HS-27A (cell line): ENCODE measurements around the gene CTU1.
"Not testable (repeated sequence)": the region's sequence is repeated elsewhere in the genome, so short reads cannot be mapped to it uniquely, and the experiment has no call there.

Source experiments
- DNase-seq: peaks from one replicate; pipeline ENCODE4 v3.0.0-alpha.2; 2012; ENCODE audit warnings: low read depth, missing footprints

The CTU1 gene

DNA sequence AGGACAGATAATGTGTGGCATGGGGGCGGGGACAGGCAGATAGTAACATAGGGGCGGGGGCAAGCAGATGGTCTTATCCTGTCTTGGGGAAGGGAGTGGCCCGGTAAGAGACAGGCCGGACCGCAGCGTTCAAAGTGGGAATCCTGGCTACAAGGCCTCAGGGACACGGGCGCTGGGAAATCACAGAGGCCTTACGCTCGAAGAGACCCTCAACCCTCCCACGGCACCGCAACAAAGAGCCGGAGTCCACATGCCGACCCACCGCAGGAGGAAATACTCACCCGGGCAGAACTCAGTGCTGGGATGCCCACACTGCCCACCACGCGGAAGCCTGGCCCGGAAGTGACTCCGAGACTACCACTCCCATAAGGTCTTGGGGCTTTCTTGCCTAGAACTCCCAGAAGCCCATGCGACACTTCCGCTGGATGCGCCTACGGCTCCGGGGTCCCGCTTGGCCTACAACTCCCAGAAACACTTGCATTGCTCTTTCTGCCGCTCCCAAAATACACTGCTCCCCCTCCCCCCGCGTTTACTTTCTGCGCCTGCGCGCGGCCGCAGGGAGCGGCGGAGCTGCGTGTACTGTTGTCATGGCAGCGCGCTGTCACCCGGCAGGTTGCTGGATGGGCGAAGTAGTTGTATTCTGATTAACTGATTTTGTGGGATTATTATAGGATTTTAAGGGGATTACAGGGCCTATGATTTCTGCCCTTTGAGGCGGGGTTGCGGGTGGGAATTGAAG, at the start of gene CTU1:
TSS of gene CTU1 (minus strand) at position 344 of the 739 bp plus-strand sequence. CDS start 3,840 bp downstream, outside the sequence.
- DNase-seq: peak; percentile 92

GRCh38 chr19:51157265-51157664, 49.1 kb upstream of the CTU1 start:
- no peak for DNase-seq

DNA sequence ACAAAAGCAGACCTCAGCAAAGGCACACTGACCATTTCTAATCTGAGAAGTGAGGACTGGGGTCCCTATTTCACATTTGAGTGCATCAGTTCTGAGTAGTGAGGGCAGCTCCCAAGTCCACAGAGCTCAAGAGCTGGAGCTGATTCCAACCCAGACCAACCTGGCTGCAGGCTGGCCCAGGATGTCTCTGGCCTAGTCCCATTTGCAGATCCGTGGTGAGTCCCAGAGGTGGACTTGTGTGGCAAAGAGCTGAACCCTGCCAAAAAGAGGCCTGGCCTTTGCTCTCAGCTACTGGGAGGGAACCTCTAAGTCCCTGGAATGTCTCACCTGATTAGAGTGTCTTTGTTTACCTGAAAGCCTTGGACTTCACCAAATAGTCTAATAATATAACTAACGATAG, 48.5 kb upstream of the CTU1 start:
- no peak for DNase-seq

DNA sequence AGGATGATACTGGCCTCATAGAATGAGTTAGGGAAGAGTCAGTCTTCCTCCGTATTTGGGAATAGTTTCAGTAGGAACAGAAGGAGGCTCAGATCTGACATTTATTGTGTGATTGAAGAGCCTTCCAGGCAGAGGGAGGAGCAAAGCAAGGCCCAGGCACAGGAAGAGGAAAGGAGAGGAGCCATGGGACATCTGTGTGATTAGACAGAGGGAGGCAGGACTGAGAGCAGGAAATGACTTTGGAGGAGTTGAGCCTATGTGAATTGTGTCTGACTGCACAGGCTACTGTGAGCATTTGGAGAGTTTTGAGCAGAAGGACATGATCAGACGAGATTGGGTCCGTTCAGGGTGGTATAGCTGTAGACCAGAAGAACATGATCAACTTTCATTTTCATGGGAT, 42.4 kb upstream of the CTU1 start:
- no peak for DNase-seq

DNA sequence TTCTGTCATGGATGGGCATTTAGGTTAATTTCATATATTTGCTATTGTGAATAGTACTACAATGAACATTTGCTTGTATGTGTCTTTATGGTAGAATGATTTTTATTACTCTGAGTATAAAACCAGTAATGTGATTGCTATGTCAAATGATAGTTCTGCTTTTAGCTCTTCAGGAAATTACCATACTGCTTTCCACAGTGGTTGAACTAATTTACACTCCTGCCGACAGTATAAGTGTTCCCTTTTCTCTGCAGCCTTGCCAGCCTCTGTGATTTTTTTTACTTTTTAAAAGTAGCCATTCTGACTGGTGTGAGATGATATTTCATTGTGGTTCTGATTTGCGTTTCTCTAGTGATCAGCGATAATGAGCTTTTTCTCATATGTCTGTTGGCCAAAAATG, 40.4 kb upstream of the CTU1 start:
- no peak for DNase-seq

- DNase-seq: no peak
Observed at GRCh38 chr19:51147663-51148062, 39.5 kb upstream of the CTU1 start.

- no peak for DNase-seq
Observed at GRCh38 chr19:51146751-51147150, 38.5 kb upstream of the CTU1 start.

DNA sequence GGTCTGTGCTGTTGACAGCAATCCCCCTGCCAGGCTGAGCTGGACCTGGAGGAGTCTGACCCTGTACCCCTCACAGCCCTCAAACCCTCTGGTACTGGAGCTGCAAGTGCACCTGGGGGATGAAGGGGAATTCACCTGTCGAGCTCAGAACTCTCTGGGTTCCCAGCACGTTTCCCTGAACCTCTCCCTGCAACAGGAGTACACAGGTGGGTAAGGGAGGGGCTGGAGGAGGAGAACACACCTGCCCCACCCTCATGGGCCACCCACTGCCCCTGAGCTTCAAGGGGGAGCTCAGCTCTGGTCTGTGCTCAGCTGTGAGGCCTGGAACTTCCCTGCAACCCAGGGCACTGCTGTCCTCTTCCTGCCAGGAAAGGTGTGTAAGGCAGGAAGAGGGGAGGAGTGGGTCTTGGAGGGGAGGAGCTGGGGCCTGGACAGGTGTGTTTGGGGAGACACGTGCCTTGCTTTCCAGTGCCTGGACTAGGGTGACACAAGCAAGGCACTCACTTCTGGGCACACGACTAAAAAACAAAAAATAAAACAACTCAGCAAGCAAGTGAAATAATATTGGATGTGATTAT, 37.8 kb upstream of the CTU1 start:
- no peak for DNase-seq

DNA sequence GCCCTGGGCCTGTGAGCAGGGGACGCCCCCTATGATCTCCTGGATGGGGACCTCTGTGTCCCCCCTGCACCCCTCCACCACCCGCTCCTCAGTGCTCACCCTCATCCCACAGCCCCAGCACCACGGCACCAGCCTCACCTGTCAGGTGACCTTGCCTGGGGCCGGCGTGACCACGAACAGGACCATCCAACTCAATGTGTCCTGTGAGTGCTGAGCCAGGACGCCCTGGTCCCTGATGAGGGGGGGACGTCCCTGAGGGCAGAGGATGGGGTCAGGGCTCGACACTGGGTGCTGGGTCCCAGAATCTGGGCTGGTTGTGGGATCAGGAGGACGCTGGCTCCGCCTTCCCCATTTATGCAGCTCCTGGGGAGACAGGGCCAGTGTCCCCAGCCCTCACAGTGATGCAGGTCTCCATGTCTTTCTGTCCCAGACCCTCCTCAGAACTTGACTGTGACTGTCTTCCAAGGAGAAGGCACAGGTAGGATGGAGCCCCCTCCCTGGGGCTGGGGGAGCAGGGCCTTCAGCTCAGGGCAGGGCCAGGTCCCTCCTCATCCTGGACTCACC, 36.4 kb upstream of the CTU1 start:
- no peak for DNase-seq

- DNase-seq: no peak
Observed at GRCh38 chr19:51143486-51143885, 35.3 kb upstream of the CTU1 start.

GRCh38 chr19:51142809-51143475, 34.7 kb upstream of the CTU1 start:
- DNase-seq: not testable (repeated sequence)

DNA sequence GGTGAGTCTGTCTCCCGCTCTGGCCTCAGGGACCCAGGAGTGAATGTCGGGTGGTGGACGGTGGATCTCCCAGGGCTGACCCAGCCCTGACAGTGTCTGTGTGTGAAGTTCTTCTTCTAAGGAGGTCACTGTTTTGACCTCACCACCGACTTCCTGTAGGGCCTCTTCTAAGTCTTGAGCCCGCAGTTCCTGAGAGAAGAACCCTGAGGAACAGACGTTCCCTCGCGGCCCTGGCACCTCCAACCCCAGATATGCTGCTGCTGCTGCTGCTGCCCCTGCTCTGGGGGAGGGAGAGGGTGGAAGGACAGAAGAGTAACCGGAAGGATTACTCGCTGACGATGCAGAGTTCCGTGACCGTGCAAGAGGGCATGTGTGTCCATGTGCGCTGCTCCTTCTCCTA, 33.9 kb upstream of the CTU1 start, which contains the start of gene SIGLEC7:
TSS of gene SIGLEC7 (plus strand) at position 183 of the 400 bp plus-strand sequence. CDS start at position 252, 69 bp downstream.
- DNase-seq: no peak

DNA sequence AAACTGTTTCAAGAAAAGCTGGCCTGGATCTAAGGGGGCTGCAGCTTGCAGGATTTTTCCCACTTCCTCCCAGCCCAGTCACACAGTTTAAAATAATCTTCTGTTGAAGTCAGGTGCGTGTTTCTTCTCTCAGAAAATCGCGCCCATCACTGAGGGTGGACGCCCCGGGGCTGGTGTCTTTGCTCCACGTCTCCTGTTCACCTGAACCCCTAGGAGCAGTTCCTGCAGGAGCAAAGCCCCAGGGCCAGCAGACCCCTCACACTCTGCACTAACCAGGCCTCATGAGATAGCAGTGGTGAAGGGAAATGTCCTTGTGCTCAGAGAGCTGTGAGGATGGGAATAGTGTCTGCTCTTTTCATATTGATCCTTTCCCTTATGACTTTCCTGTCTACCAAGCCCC, 33.0 kb upstream of the CTU1 start:
- no peak for DNase-seq

DNA sequence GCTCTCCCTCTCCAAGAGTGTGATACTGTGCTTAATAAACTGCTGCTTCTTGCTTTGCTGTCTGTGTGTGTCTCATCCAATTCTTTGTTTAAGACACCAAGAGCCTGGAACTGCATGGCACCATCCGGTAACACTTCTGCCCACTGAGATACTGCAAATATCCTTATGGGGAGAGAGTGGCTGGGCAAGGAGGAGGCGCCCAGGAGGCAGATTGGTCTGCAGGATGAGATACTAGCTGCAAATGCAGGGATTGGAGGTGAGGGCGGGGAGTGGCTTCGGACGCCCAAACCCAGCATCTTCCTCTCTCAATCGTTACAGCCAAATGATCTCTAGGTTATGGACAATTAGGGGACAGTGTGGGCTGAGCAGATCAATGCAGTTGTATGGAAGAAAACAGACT, 32.2 kb upstream of the CTU1 start:
- DNase-seq: no peak

DNA sequence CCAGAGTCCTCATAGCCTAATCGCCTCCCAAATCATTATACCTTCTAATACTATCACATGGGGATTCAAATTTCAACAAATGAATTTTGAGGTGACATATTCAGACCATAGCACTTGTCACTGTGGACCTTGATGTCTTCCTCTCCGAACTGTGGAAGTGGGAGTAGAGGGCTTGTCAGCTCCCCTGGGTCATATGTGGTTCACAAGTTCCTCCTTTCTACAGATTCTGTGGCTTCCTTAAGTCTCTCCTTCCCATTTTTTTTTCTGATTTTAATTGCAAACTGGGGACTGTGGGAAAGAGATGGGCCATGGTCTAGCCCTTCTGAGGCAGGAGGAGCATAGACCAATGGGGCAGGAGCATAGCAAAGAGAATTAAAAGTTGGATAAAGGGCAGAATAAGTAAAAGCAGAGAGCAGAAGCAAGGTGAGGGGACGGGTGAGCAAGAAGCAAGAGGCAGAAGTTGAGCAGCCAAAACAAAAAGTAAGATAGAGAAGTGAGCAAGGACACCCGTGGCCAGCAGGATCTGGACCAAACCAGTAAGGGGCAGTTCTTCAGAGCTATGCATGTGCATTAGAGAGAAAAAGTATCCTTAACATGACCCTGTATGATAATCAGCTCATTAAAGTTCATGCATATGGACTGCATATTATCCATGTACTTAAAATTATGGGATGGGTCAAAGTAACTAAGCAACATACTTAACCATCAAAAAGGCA, 31.2 kb upstream of the CTU1 start:
- no peak for DNase-seq

DNA sequence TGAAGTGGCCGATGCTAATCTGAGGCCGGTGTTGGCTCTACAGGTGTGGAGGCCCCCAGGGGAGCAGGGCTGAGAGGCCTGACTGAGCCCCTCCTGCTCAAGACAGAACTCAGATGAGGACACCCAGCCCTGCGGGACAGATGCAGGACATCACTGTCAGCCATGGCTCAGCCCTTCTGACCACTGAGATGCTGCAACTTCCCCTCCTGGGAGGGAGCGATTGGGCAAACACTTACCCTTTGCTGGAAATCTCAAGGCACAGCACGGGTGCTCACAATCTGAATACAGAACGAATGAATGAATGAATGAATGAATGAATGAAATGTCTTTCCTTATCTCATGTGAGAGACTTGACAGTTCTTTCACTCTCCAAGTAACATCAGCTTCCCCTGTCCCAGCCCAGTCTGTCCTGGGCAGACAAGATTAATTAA, 30.4 kb upstream of the CTU1 start:
- DNase-seq: no peak

GRCh38 chr19:51137792-51138425, 29.7 kb upstream of the CTU1 start:
- no peak for DNase-seq

DNA sequence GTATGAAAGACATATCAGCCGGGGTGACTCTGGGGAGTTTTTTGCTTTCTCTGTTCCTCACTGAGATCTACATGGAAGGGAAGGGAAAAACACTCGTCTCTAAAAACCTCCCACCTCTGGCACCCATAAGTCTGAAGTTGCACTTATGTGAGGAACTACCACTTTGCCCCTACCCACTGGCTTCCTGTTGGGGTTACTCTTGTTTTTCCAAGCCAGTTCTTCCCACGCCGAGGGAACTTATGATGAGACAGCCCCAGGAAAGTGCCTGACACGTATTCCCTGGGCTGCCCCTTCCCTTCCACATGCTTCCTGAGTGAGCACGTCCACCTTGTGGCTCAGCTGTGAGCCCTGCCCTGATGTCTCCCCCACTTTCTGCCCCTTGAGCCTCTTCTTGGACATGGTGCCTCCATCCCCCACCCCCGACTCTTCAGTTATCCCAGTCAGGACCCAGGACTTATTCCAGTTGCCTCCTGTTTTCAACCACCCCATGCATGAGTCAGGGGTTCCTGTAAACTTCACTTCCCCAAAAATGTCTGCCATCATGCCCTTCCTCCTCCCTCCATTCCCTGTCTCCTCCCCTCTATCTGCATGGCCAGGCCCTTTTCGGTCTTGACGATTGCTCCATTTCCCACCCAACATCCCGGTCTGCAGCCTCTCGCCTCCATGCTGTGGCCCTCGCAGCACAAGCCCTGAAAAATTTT, 28.8 kb upstream of the CTU1 start:
- DNase-seq: no peak

DNA sequence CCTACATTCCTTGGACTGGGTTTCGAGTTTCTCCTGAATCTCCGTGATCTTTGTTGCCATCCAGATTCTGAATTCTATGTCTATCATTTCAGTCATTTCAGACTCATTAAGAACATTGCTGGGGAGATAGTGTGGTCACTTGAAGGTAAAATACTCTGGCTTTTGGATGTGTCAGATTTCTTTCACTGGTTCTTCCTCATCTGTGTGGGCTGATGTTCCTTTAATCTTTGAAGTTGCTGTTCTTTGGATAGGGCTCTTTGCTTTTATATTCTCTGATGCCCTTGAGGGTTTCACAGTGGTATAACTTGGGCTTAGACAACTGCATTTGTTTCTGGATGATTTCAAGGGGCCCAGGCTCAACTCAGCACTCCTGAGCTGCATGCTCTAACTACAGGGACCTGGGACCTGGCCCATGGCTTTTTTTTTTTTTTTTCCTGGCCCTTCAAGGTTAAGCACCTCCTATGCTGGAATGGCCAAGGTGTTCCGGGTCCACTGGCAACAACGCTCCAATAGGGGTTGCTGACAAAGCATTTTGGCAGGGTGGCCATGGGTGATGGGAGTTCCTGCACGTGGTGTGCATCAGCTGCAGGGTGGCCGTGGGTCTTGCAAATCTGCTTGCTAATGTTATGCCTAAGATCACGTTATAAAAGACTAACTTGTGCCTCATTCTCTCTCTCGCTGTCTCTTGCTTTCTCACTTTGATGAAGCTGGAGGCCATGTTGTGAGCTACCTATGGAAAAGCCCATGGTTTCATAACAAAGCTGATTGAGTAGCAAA, 28.0 kb upstream of the CTU1 start:
- DNase-seq: no peak

DNA sequence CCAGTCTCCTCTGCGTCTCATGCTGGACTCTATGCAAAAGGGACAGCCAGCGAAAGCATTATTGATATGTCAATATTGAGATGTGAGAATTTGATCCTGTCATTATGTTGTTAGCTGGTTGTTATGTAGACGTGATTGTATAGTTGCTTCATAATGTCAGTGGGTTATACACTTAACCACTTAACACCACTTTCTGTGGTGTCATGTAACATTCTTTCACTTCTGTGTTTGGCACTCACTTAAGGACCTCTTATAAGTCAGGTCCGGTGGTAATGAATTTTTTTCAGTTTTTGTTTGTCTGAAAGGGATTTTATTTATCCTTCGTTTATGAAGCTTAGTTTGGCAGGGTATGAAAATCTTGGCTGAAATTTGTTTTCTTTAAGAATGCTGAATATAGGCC, 26.8 kb upstream of the CTU1 start:
- no peak for DNase-seq
